ENCODE results near the gene XRCC3.
"Not testable (repeated sequence)": the region's sequence is repeated elsewhere in the genome, so short reads cannot be mapped to it uniquely, and the experiment has no call there.

Gene XRCC3

GRCh38 chr14:103705118-103705503 is 10.1 kb downstream of the XRCC3 start:
- DNase-seq, result no peak

- no peak for DNase-seq
These were observed 10.5 kb downstream of the XRCC3 start for GRCh38 chr14:103704708-103705107.

- DNase-seq, result no peak
These were observed 11.5 kb downstream of the XRCC3 start for GRCh38 chr14:103703433-103704385.

- no peak for DNase-seq
These were observed 12.5 kb downstream of the XRCC3 start for GRCh38 chr14:103702497-103703432.

- no peak for DNase-seq
These were observed 13.2 kb downstream of the XRCC3 start for GRCh38 chr14:103702095-103702494.

GRCh38 chr14:103700753-103701490 is 14.3 kb downstream of the XRCC3 start:
- no peak for DNase-seq

GRCh38 chr14:103699901-103700752 is 15.1 kb downstream of the XRCC3 start:
- no peak for DNase-seq

- no peak for DNase-seq
These were observed 16.0 kb downstream of the XRCC3 start for GRCh38 chr14:103699261-103699661.

GRCh38 chr14:103698380-103699260 is 16.6 kb downstream of the XRCC3 start:
- no peak for DNase-seq

- no peak for DNase-seq
These were observed 17.5 kb downstream of the XRCC3 start for GRCh38 chr14:103697603-103698379.

GRCh38 chr14:103697206-103697602 is 18.0 kb downstream of the XRCC3 start:
- no peak for DNase-seq

GRCh38 chr14:103696466-103697071 is 18.7 kb downstream of the XRCC3 start:
- no peak for DNase-seq

GRCh38 chr14:103696070-103696402 is 19.2 kb downstream of the XRCC3 start:
- no peak for DNase-seq

- no peak for DNase-seq
These were observed 19.8 kb downstream of the XRCC3 start for GRCh38 chr14:103695296-103696069.

GRCh38 chr14:103694572-103695026 is 20.7 kb downstream of the XRCC3 start:
- no peak for DNase-seq

- no peak for DNase-seq
These were observed 21.7 kb downstream of the XRCC3 start for GRCh38 chr14:103693515-103693914.

- no peak for DNase-seq
These were observed 22.4 kb downstream of the XRCC3 start for GRCh38 chr14:103692871-103693270.

- no peak for DNase-seq
These were observed 23.1 kb downstream of the XRCC3 start for GRCh38 chr14:103692159-103692558.

GRCh38 chr14:103691655-103692054 is 23.6 kb downstream of the XRCC3 start:
- not testable (repeated sequence) for DNase-seq
